ENCODE results near the gene EZR.
"Not testable (repeated sequence)": the region's sequence is repeated elsewhere in the genome, so short reads cannot be mapped to it uniquely, and the experiment has no call there.

Gene EZR

DNA sequence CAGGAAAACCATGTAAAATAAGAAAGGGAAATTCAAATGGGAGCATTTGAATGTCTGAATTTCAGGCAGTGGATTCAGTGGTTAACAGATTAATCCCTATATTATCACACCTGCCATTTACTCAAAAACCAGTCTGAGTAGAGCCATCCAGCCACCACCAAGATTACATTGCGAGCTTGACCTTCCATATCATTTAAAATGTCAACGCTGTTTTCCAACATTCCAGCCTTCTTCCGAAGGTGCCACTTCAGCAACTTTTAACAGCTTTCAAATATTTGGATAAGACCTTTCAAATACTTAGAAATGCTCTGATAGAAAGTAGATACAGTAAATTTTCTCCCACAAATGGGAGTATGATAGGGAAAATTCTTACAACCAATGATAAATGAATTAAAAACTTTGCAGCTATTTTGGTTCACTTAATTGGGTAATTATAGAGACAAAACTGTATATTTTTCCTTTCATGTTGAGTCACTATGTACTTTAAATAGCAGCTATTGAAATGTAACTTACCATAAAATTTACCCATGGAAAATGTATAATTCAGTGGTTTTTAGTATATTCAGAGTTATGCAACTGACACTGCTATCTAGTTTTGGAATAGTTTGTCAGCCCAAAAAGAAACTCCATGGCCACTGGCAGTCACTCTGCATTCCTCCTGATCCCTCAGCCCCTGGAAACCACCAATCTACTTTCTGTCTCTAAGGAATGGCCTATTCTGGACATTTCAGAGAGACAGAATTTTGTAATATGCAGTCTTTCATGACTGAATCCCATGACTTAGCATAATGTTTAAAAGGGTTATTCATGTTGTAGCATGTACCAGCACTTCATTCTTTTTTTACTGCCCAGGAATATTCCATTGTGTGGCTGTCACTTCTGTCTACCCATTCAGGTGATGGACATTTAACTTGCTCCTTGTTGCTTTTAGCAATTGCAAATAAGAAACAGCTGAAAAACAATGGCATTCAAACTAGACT is 21.5 kb downstream of the EZR start:
- Histone ChIP-seq H3K36me3 (replicated peaks; ENCODE audit: low read depth, low read length) (peaks cover 5% of the 10 kb centered on the region), H3K79me2 (ENCODE audit: low read length) (peaks cover 99% of the 10 kb centered on the region), H3K4me1 (ENCODE audit: low read length) (peaks cover 44% of the 10 kb centered on the region), H4K20me1 (ENCODE audit: insufficient read depth, low read length) (peaks cover 96% of the 10 kb centered on the region), H3K9me3 (ENCODE audit: insufficient read depth, low read length) (no peaks in the 10 kb centered on the region), H3K4me3 (ENCODE audit: low read length) (no peak overlapping the region), H2AFZ (ENCODE audit: low read depth, low read length) (no peak overlapping the region), H3K27ac (ENCODE audit: low read length) (no peak overlapping the region), H3K9ac (ENCODE audit: low read length) (no peak overlapping the region), H3K4me2 (ENCODE audit: low read length) (no peak overlapping the region), H3K27me3 (ENCODE audit: low read depth, low read length) (no peaks in the 10 kb centered on the region)
- no peak for TF ChIP-seq EZH2phosphoT487 (IDR thresholded peaks at IDR 0.05; ENCODE audit: low read depth)
- TF ChIP-seq, protein P1, sequence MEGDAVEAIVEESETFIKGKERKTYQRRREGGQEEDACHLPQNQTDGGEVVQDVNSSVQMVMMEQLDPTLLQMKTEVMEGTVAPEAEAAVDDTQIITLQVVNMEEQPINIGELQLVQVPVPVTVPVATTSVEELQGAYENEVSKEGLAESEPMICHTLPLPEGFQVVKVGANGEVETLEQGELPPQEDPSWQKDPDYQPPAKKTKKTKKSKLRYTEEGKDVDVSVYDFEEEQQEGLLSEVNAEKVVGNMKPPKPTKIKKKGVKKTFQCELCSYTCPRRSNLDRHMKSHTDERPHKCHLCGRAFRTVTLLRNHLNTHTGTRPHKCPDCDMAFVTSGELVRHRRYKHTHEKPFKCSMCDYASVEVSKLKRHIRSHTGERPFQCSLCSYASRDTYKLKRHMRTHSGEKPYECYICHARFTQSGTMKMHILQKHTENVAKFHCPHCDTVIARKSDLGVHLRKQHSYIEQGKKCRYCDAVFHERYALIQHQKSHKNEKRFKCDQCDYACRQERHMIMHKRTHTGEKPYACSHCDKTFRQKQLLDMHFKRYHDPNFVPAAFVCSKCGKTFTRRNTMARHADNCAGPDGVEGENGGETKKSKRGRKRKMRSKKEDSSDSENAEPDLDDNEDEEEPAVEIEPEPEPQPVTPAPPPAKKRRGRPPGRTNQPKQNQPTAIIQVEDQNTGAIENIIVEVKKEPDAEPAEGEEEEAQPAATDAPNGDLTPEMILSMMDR (IDR thresholded peaks at IDR 0.05; ENCODE audit: low read depth, low read length), result no peak

DNA sequence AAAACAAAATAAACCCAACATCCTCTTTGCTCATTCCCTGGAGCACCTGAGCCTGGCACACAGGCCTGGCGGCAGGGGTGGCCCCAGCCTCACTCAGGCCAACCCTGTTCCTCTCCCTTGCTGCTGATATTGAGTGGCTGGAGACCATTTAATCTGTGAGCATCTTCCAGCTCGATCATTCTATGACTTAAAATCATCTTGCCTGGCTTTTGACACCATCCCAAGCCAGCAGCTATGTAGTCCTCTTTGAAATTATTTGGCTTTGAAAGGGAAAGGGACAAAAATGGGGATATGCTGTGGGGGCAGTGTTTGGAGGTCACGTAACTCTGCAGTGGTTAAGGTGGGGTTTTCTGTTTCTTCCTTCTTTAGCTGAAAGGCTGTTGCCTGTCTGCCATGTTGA is 22.8 kb downstream of the EZR start:
- Histone ChIP-seq H3K27me3 (ENCODE audit: low read depth, low read length) (no peaks in the 10 kb centered on the region), H3K4me3 (ENCODE audit: low read length) (no peak overlapping the region), H3K9ac (ENCODE audit: low read length) (no peak overlapping the region), H3K27ac (ENCODE audit: low read length) (no peak overlapping the region), H3K79me2 (ENCODE audit: low read length) (peaks cover 99% of the 10 kb centered on the region), H3K4me2 (ENCODE audit: low read length) (no peak overlapping the region), H2AFZ (ENCODE audit: low read depth, low read length) (no peak overlapping the region), H4K20me1 (ENCODE audit: insufficient read depth, low read length) (peaks cover 97% of the 10 kb centered on the region), H3K4me1 (ENCODE audit: low read length) (peaks cover 55% of the 10 kb centered on the region), H3K36me3 (replicated peaks; ENCODE audit: low read depth, low read length) (peaks cover 5% of the 10 kb centered on the region), H3K9me3 (ENCODE audit: insufficient read depth, low read length) (no peaks in the 10 kb centered on the region)
- TF ChIP-seq, protein P1 (IDR thresholded peaks at IDR 0.05; ENCODE audit: low read depth, low read length), result no peak
- TF ChIP-seq EZH2phosphoT487 (IDR thresholded peaks at IDR 0.05; ENCODE audit: low read depth), result no peak

DNA sequence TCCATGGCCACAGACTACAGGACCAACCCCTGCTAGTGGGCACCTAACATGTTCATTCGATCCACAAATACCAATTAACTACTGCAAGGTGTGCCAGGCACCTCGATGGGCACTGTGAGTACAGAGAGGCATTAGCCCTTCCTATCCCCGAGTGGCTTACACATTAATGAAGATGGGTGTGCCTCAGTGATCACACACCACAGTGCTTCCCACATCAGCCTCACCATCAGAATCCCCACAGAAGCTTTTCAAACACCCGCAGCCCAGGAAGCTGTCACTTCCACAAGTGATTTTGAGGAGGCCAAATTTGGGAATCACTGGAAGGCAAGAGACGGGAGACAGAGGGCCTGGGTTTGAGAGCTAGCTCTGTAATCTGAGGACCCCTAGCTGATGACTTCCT is 23.7 kb downstream of the EZR start:
- H3K4me1 ChIP-seq (ENCODE audit: low read length), result peaks cover 56% of the 10 kb centered on the region
- H3K27ac ChIP-seq (ENCODE audit: low read length), result no peak overlapping the region

DNA sequence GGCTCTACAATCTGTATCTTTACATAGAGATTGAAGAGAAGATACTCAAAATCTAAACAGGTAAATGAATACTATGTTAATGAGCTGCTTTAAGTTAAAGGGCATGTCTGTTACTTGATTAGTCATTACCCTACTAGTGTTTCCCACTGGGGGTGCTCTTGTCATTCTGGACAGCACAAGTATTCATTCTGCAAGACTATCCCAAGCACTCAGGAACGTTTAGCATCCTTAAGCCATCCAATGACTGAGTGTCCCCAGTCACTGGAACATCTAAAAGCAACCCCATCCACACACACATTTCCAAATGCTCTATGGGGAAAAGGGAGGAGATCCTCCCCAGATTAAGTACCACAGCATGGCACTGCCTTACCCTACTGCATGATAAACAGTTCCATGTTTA is 25.7 kb downstream of the EZR start:
- Histone ChIP-seq H3K9ac (ENCODE audit: low read length) (no peak overlapping the region), H3K4me1 (ENCODE audit: low read length) (peaks cover 43% of the 10 kb centered on the region), H3K4me3 (ENCODE audit: low read length) (no peak overlapping the region), H3K36me3 (replicated peaks; ENCODE audit: low read depth, low read length) (peaks cover 10% of the 10 kb centered on the region), H3K4me2 (ENCODE audit: low read length) (peak overlapping the region; percentile 12; the same call in 1 of the 2 replicates), H4K20me1 (ENCODE audit: insufficient read depth, low read length) (peaks cover 95% of the 10 kb centered on the region), H2AFZ (ENCODE audit: low read depth, low read length) (no peak overlapping the region), H3K79me2 (ENCODE audit: low read length) (peaks cover 95% of the 10 kb centered on the region), H3K9me3 (ENCODE audit: insufficient read depth, low read length) (no peaks in the 10 kb centered on the region), H3K27me3 (ENCODE audit: low read depth, low read length) (no peaks in the 10 kb centered on the region), H3K27ac (ENCODE audit: low read length) (no peak overlapping the region)
- TF ChIP-seq, protein P1 (IDR thresholded peaks at IDR 0.05; ENCODE audit: low read depth, low read length), result peak; percentile 50
- no peak for TF ChIP-seq EZH2phosphoT487 (IDR thresholded peaks at IDR 0.05; ENCODE audit: low read depth)

More for the DNA sequence above, 23.7 kb downstream of the EZR start:
- Histone ChIP-seq H2AFZ (ENCODE audit: low read depth, low read length) (no peak overlapping the region), H3K4me2 (ENCODE audit: low read length) (no peak overlapping the region), H3K27me3 (ENCODE audit: low read depth, low read length) (no peaks in the 10 kb centered on the region), H3K36me3 (replicated peaks; ENCODE audit: low read depth, low read length) (peaks cover 5% of the 10 kb centered on the region), H3K4me3 (ENCODE audit: low read length) (no peak overlapping the region), H4K20me1 (ENCODE audit: insufficient read depth, low read length) (peaks cover 97% of the 10 kb centered on the region), H3K9ac (ENCODE audit: low read length) (no peak overlapping the region), H3K9me3 (ENCODE audit: insufficient read depth, low read length) (no peaks in the 10 kb centered on the region), H3K79me2 (ENCODE audit: low read length) (peaks cover 99% of the 10 kb centered on the region)
- TF ChIP-seq, protein P1 (IDR thresholded peaks at IDR 0.05; ENCODE audit: low read depth, low read length), result no peak
- TF ChIP-seq EZH2phosphoT487 (IDR thresholded peaks at IDR 0.05; ENCODE audit: low read depth), result no peak

DNA sequence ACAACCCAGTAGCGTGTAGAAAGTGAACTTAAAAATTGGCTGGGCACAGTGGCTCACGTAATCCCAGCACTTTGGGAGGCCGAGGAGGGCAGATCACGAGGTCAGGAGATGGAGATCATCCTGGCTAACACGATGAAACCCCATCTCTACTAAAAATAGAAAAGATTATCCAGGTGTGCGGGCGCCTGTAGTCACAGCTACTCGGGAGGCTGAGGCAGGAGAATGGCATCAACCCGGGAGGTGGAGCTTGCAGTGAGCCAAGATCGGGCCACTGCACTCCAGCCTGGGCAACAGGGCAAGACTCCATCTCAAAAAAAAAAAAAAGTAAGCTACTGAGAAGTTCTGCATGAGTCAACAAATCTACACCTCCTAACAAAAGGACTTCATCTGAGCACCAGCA is 26.7 kb downstream of the EZR start:
- H4K20me1 ChIP-seq (ENCODE audit: insufficient read depth, low read length), result peaks cover 87% of the 10 kb centered on the region

More for the DNA sequence above, 26.7 kb downstream of the EZR start:
- not testable (repeated sequence) for H3K27me3 ChIP-seq (ENCODE audit: low read depth, low read length); H3K9ac ChIP-seq (ENCODE audit: low read length); H3K9me3 ChIP-seq (ENCODE audit: insufficient read depth, low read length); H2AFZ ChIP-seq (ENCODE audit: low read depth, low read length); H3K4me3 ChIP-seq (ENCODE audit: low read length); H3K27ac ChIP-seq (ENCODE audit: low read length)
- Histone ChIP-seq H3K4me2 (ENCODE audit: low read length) (peak overlapping the region; percentile 54), H3K36me3 (replicated peaks; ENCODE audit: low read depth, low read length) (peaks cover 14% of the 10 kb centered on the region), H3K4me1 (ENCODE audit: low read length) (peaks cover 33% of the 10 kb centered on the region), H3K79me2 (ENCODE audit: low read length) (peaks cover 85% of the 10 kb centered on the region)

Data from OCI-LY3 (cell line).